RPMI7951 (cell line): Measurements from ENCODE around the gene FANCM. TPM values are rescaled to one million over a fixed set of nuclear protein-coding genes. Genes with fewer than 3 reads are reported as not detected.

Experiments
- DNase-seq: peaks from one replicate; pipeline ENCODE4 v3.0.0-alpha.2; 2012; ENCODE audit warnings: low read depth
- total RNA-seq: library from RNA; depleted of rRNA; stranded (reverse); fragments of >200 nt; shearing (Covaris generic); gene quantifications from 2 replicates; pipeline ENCODE4 v1.2.3, GENCODE V29; 2014; rRNA removed

Gene FANCM, protein sequence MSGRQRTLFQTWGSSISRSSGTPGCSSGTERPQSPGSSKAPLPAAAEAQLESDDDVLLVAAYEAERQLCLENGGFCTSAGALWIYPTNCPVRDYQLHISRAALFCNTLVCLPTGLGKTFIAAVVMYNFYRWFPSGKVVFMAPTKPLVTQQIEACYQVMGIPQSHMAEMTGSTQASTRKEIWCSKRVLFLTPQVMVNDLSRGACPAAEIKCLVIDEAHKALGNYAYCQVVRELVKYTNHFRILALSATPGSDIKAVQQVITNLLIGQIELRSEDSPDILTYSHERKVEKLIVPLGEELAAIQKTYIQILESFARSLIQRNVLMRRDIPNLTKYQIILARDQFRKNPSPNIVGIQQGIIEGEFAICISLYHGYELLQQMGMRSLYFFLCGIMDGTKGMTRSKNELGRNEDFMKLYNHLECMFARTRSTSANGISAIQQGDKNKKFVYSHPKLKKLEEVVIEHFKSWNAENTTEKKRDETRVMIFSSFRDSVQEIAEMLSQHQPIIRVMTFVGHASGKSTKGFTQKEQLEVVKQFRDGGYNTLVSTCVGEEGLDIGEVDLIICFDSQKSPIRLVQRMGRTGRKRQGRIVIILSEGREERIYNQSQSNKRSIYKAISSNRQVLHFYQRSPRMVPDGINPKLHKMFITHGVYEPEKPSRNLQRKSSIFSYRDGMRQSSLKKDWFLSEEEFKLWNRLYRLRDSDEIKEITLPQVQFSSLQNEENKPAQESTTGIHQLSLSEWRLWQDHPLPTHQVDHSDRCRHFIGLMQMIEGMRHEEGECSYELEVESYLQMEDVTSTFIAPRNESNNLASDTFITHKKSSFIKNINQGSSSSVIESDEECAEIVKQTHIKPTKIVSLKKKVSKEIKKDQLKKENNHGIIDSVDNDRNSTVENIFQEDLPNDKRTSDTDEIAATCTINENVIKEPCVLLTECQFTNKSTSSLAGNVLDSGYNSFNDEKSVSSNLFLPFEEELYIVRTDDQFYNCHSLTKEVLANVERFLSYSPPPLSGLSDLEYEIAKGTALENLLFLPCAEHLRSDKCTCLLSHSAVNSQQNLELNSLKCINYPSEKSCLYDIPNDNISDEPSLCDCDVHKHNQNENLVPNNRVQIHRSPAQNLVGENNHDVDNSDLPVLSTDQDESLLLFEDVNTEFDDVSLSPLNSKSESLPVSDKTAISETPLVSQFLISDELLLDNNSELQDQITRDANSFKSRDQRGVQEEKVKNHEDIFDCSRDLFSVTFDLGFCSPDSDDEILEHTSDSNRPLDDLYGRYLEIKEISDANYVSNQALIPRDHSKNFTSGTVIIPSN (N-terminal part only)
- 11.6 and 13.3 TPM in 2 replicates for total RNA-seq

GRCh38 chr14:45135659-45136395 lies at the start of gene FANCM:
TSS of gene FANCM (plus strand) at chr14:45135930. CDS start at chr14:45136032, 102 bp downstream.
- peak; percentile 97 for DNase-seq

DNA sequence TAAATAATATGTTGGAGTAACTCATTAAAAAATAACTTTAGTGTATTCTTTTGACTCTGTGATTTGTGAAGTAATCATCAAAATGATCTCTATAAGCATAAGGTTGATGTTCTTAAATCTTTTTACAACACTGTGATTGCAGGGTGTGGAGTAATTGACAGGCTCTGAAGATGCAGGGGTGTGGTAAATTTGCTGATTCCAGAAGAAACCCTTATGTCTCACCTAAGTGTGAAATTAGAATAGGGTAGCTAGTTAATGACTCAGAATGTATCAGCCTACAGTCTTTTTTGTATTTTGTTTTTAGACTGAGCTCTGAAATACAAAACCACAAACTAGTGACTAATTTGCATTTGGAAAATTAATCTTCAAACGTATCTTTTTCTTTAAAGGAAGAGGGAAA lies 45.9 kb upstream of the FANCM start:
- DNase-seq: peak; percentile 50

GRCh38 chr14:45091710-45092109 lies 44.0 kb upstream of the FANCM start:
- DNase-seq: no peak

DNA sequence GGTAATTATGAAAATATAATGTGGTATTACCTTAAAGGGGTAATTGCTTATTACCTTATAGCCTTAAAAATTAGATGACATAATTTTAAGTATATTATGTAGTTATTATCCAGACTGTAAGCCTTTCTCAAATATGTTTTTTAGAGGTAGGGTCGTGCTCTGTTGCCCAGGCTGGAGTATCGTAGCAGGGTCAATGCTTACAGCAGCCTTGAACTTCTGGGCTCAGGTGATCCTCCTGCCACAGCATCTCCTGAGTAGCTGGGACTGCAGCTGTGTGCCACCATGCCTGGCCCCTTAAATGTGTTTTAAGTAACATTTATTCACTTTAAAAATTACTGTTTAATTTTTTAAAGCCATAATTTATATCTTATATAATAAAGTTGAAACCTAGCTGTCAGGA lies 41.5 kb upstream of the FANCM start:
- DNase-seq: no peak

GRCh38 chr14:45095143-45095542 lies 40.6 kb upstream of the FANCM start:
- no peak for DNase-seq

- DNase-seq: no peak
Measured at GRCh38 chr14:45096218-45096617, 39.5 kb upstream of the FANCM start.

DNA sequence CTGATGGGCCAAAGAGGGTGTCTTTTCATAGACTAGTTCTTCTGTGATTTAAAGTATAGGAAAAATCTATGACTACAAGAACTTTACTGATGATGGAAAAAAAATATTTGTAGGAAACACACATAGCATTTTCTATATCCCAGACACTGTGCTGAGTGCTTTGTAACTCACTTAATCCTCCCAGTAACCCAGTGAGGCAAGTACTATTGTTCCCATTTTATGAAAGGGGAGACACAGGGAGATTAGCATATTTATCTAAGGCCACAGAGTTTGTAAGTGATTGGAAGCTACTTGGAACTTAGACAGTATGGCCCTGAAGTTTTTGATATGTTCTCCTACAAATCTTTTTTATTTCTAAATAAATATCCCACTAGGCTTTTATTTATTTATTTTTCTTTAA lies 31.9 kb upstream of the FANCM start:
- no peak for DNase-seq

GRCh38 chr14:45104561-45104960 lies 31.2 kb upstream of the FANCM start:
- no peak for DNase-seq

- no peak for DNase-seq
Measured at GRCh38 chr14:45112896-45113781, 22.6 kb upstream of the FANCM start.

DNA sequence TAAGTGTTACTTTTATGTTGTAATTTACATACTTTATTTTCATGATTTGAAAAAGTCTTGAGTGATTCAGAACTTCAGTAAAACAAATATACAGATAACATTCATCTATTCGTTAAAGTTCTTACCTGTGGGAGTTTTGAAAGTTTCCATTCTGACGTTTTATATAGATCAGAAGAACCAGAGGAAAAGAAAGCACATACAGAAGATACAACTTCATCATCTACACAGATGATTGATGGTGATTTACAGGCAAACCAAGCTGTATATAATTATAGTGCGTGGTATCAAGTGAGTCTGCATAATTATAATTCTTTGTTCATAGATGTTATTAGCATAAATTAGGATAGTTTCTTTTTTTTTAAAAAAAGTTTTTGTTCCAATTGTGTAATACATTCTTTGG lies 21.4 kb upstream of the FANCM start:
- no peak for DNase-seq

DNA sequence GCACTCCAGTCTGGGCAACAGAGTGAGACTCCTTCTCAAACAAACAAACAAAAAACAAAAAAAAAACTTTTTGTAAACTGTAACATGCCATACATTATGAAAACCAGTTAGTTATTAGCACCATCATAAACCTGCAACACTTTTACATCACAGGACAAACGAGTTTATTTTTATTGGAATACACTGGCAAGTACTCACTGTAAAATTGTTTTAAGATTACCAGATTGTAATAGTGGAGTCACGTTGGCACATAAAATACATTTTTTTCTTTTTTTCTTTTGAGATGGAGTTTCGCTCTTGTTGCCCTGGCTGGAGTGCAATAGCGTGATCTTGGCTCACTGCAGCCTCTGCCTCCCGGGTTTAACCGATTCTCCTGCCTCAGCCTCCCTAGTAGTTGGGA lies 17.1 kb upstream of the FANCM start:
- DNase-seq: no peak

GRCh38 chr14:45120096-45120495 lies 15.6 kb upstream of the FANCM start:
- DNase-seq: no peak

DNA sequence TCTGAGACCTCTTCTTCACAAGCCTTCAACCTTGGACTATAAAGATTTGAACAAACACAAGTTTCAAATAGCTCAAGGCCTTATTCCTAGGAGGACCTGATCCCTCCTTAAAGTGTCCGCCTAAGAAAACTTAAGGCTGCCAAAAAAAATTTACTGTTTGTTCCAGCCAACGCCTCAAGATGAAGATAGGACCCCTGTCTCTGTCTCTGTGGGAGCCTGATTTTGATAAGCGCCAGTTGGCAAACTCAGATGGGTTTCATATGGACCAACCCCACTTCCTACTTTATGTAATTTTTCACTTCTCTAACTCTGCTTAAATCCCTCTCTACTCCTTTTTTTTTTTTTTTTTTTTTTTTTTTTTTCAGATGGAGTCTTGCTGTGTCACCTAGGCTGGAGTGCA lies 12.5 kb upstream of the FANCM start:
- DNase-seq: no peak

GRCh38 chr14:45125754-45126153 lies 10.0 kb upstream of the FANCM start:
- DNase-seq: no peak

- no peak for DNase-seq
Measured at GRCh38 chr14:45128963-45129629, 6.6 kb upstream of the FANCM start.

DNA sequence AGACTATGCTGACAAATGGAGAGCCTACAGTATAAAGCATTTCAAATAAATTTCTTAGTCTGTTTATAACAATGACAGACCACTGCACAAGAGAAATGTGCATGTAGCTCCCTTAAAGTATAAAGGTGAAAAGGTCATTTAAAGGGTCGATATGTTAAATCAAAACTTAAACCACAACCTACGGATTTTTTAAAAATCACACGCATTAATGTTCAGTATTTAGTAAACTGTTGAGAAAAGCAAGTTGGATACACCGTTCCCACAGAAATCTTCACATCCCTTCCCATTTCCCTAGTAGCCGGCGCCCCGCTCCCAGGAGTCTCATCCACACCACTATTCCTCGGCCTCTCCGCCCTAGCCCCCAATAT lies 2.1 kb upstream of the FANCM start:
- DNase-seq: no peak

DNA sequence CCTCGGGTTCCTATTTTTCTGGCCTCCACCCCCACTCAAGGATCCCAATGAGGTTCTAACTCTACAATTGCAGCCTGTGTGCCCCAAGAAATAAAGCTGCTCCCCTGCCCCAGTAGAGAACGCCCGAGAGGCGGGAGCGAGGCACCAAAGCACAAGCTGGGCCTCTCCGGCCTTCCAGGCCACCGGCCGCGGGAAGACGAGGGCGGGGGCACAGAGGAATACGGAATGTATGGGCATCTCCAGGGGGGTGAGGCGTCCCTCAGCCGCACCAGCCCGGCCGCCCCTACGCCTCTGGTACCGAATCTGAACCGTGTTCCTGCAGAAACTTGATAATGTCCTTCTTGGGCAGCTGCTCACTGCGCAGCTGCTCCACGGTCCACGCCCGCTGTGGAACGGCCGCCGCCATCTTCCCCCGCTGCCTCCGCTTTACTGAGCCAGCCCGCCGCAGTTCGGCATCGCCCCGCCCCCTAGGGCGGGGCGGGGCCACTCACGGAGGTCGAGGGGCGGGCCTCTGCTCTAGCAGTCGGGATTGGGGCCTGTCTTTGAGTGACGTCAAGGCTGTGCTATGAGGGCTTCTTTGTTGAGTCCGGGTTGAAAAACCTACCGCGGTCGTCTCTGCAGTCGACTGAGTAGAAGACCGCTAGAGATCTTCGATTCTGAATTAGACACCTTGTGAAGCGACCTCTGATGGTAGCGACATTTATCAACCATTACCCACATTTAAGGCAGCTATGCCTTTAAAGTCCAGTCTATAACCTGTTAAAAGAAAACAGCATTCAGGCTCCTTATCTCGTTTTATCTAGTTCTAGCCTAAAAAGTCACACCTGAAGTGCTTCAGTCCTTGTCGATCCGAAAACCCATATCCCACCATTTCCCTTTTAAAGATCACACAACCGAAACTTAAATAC lies 1.4 kb upstream of the FANCM start, which contains the start of gene FKBP3:
Gene FKBP3, minus strand, starts transcription at position 431 of the 908 bp plus-strand sequence. Its CDS starts 25 bp downstream, at position 406.
- peak; percentile 98 for DNase-seq

GRCh38 chr14:45135156-45135555 lies 574 bp upstream of the FANCM start:
- DNase-seq: peak; percentile 2
